Measurements from ENCODE around the gene ENPP1.

ENPP1 gene

GRCh38 chr6:131758920-131759319 is 48.9 kb upstream of the ENPP1 start:
- Histone ChIP-seq H3K9me3 (ENCODE audit: control insufficient read depth, insufficient read depth, low read depth, low read length) (no peaks in the 10 kb centered on the region), H3K4me3 (ENCODE audit: low read depth, low read length) (no peak overlapping the region), H3K27ac (ENCODE audit: extremely low read depth, low read depth, low read length) (no peak overlapping the region), H3K36me3 (ENCODE audit: control insufficient read depth in 2 of 2, insufficient read depth in 1 of 2, low read length in 2 of 2) (no peaks in the 10 kb centered on the region), H3K4me1 (ENCODE audit: control insufficient read depth, insufficient read depth, low read length) (peaks cover 9% of the 10 kb centered on the region; the same call in 1 of the 2 replicates)
- ChIA-PET POLR2A (no interaction called here), CTCF (no interaction called here)
- TF ChIP-seq ZBTB10 (tag by site-specific recombination; IDR thresholded peaks at IDR 0.05) (no peak), ZNF324 (tag by site-specific recombination; IDR thresholded peaks at IDR 0.05) (no peak), ZNF350 (tag by site-specific recombination; IDR thresholded peaks at IDR 0.05) (no peak), ZNF121 (tag by site-specific recombination; IDR thresholded peaks at IDR 0.05) (no peak), ZNF23 (tag by site-specific recombination; IDR thresholded peaks at IDR 0.05; ENCODE audit: borderline replicate concordance) (no peak), ZNF701 (tag by site-specific recombination; IDR thresholded peaks at IDR 0.05) (no peak), SCRT2 (tag by site-specific recombination; IDR thresholded peaks at IDR 0.05) (no peak), ZNF629 (tag by site-specific recombination; IDR thresholded peaks at IDR 0.05) (no peak), ZSCAN5A (tag by site-specific recombination; IDR thresholded peaks at IDR 0.05) (no peak), INSM2 (tag by site-specific recombination; IDR thresholded peaks at IDR 0.05) (no peak), ZNF266 (tag by site-specific recombination; IDR thresholded peaks at IDR 0.05; ENCODE audit: low read depth) (no peak), ZEB2 (tag by site-specific recombination; IDR thresholded peaks at IDR 0.05) (no peak), ZNF792 (tag by site-specific recombination; IDR thresholded peaks at IDR 0.05) (no peak), OSR2 (tag by site-specific recombination; IDR thresholded peaks at IDR 0.05) (no peak), ZNF692 (tag by site-specific recombination; IDR thresholded peaks at IDR 0.05) (no peak), ZSCAN16 (tag by site-specific recombination; IDR thresholded peaks at IDR 0.05) (no peak), ZNF394 (tag by site-specific recombination; IDR thresholded peaks at IDR 0.05; ENCODE audit: borderline replicate concordance) (no peak), ZNF658 (tag by site-specific recombination; IDR thresholded peaks at IDR 0.05) (no peak), TCF7L2 (IDR thresholded peaks at IDR 0.05; ENCODE audit: borderline replicate concordance, low read depth, low read length) (no peak)

Data from HEK293 (cell line).